HepG2 (cell line): ENCODE results near the gene ZNF771. TPM values are rescaled to one million over a fixed set of nuclear protein-coding genes. Genes with fewer than 3 reads are reported as not detected.

Source experiments
- CAMTA2 ChIP-seq: sonication (generic); formaldehyde crosslinking; IDR thresholded peaks from 2 replicates; pipeline ENCODE4 v1.4.0; 2020; ENCODE audit warnings: mild to moderate bottlenecking, missing genetic modification reagents, borderline replicate concordance
- HMG20A ChIP-seq: IDR thresholded peaks from 2 replicates; pipeline ENCODE4 v1.6.1; 2016; ENCODE audit warnings: borderline replicate concordance
- HOXA7 ChIP-seq: sonication (generic); formaldehyde crosslinking; IDR thresholded peaks from 2 replicates; pipeline ENCODE4 v1.8.1; 2022; ENCODE audit warnings: mild to moderate bottlenecking, missing genetic modification reagents, moderate library complexity
- ISX ChIP-seq: sonication (generic); formaldehyde crosslinking; conservative IDR thresholded peaks from 2 replicates; pipeline ENCODE4 v1.5.0; 2020; ENCODE audit warnings: missing genetic modification reagents
- SMAD3 ChIP-seq: sonication (generic); formaldehyde crosslinking; IDR thresholded peaks from 2 replicates; pipeline ENCODE4 v1.4.0; 2020; ENCODE audit warnings: missing genetic modification reagents
- SRSF4 ChIP-seq: fragments of 200-400 bp; formaldehyde crosslinking; IDR thresholded peaks from one replicate; pipeline ENCODE4 v1.6.1; 2018; ENCODE audit warnings: mild to moderate bottlenecking, low read depth, low read length, moderate library complexity; ENCODE audit not compliant: poor library complexity, severe bottlenecking
- SRSF9 ChIP-seq: fragments of 200-400 bp; formaldehyde crosslinking; IDR thresholded peaks from 2 replicates; pipeline ENCODE4 v1.6.1; 2018; ENCODE audit warnings: borderline replicate concordance, mild to moderate bottlenecking, low read depth, low read length; ENCODE audit not compliant: insufficient read depth, poor library complexity, severe bottlenecking
- WIZ ChIP-seq: sonication (generic); formaldehyde crosslinking; IDR thresholded peaks from 2 replicates; pipeline ENCODE4 v1.5.1; 2020; ENCODE audit warnings: mild to moderate bottlenecking, missing genetic modification reagents
- ZFP36L1 ChIP-seq: sonication (generic); formaldehyde crosslinking; IDR thresholded peaks from 2 replicates; pipeline ENCODE4 v1.8.0; 2022; ENCODE audit warnings: mild to moderate bottlenecking, missing genetic modification reagents, moderate library complexity
- ZNF160 ChIP-seq: sonication (generic); formaldehyde crosslinking; IDR thresholded peaks from 2 replicates; pipeline ENCODE4 v1.8.0; 2022; ENCODE audit warnings: mild to moderate bottlenecking, inconsistent platforms, missing genetic modification reagents
- ZNF570 ChIP-seq: sonication (generic); formaldehyde crosslinking; IDR thresholded peaks from 2 replicates; pipeline ENCODE4 v1.4.0; 2020; ENCODE audit warnings: mild to moderate bottlenecking, missing genetic modification reagents, borderline replicate concordance
- ZNF616 ChIP-seq: sonication (generic); formaldehyde crosslinking; IDR thresholded peaks from 2 replicates; pipeline ENCODE4 v1.5.0; 2020; ENCODE audit warnings: low read depth, mild to moderate bottlenecking, missing genetic modification reagents
- ZNF775 ChIP-seq: sonication (generic); formaldehyde crosslinking; IDR thresholded peaks from 2 replicates; pipeline ENCODE4 v1.4.0; 2020; ENCODE audit warnings: missing genetic modification reagents, mild to moderate bottlenecking, moderate library complexity, borderline replicate concordance
- ZSCAN25 ChIP-seq: sonication (generic); formaldehyde crosslinking; IDR thresholded peaks from 2 replicates; pipeline ENCODE4 v1.8.0; 2022; ENCODE audit warnings: mild to moderate bottlenecking, missing genetic modification reagents
- polyA plus RNA-seq, 8 experiments: library from polyadenylated mRNA; depleted of rRNA in 3 of 8; stranded (reverse) in 7 of 8; unstranded in 1 of 8; fragments of >200 nt; fragmentation: Illumina TruSeq in 4 of 8; extraction: Trizol in 4 of 8; gene quantifications; 2 replicates each; pipeline versions ENCODE4 v1.2.1 to v1.2.3, GENCODE V29; 2011 to 2016; ENCODE audit warnings: low read depth in 4 of 8, missing spikeins in 1 of 8, mixed read lengths in 1 of 8; ENCODE audit not compliant: insufficient read depth in 1 of 8
- total RNA-seq, 5 experiments: library from RNA; depleted of rRNA; stranded (reverse); fragments of >200 nt; fragmentation: Illumina TruSeq; extraction: Trizol; gene quantifications; 2 replicates each; pipeline ENCODE4 v1.2.3, GENCODE V29; 2016; ENCODE audit warnings: low read depth in 1 of 5
- TF ChIP-seq, protein P1 (sequence below): fragments of 450-650 bp; IDR thresholded peaks from 2 replicates; pipeline ENCODE4 v1.6.1; 2016
- TF ChIP-seq, protein P2 (sequence below): sonication (generic); formaldehyde crosslinking; IDR thresholded peaks from 2 replicates; pipeline ENCODE4 v1.4.0; 2020; ENCODE audit warnings: missing genetic modification reagents, mild to moderate bottlenecking, borderline replicate concordance
- TF ChIP-seq, protein P3 (sequence below), 2 experiments: sonication (generic) in 1 of 2; formaldehyde crosslinking in 1 of 2; IDR thresholded peaks; 2 replicates each; pipeline versions ENCODE4 v1.5.1 to v1.6.1; 2011 to 2020; ENCODE audit warnings: borderline replicate concordance in 1 of 2, low read depth in 1 of 2, low read length in 1 of 2, mild to moderate bottlenecking in 1 of 2, missing genetic modification reagents in 1 of 2, moderate library complexity in 1 of 2
- TF ChIP-seq, protein P4 (sequence below): sonication (generic); formaldehyde crosslinking; IDR thresholded peaks from 2 replicates; pipeline ENCODE4 v1.4.0; 2020; ENCODE audit warnings: missing genetic modification reagents, borderline replicate concordance

ZNF771 gene
- total and polyA plus RNA-seq, 2 of the 13 experiments (the other 11 are each of a cell fraction or from before 2014, with no cell fraction given), result 5.0 to 11.8 TPM

DNA sequence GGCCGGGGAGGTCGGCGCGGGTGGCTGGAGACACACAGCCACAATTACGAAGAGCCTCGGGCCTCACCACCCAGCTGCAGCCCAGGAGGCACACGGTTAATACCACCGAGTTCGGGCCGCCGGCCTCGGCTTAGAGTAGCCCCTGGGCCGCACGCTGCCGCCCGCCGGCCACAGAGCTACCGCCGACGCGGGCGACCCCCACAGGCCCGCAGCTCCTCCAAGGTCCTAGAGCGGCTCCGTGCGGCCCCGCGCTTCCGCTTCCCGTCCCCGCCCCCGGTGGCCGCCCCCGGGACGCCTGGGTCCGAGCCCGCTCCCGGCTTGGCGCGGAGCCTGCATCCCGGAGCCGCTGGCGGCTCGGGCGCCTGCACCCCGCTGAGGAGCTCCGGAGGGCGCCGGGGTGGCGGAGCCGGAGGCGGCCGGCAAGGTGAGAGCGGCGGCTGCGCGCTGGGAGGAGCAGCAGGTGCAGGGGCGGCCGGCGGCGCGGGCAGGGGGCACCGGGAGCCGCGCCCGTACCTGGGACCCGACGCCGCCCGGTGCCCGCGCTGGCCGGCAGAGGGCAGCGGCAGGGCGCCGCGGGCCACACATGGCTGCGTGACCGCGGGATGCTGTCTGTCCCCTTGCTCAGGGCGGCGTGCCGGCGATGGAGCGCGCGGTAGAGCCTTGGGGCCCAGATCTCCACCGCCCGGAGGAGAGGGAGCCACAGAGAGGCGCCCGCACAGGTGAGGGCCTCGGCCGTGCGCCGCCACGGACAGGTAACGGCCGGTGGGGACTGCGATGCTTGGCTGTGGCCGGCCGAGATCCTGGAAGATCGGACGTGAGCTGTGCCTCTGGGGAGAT lies 12.0 kb upstream of the ZNF771 start, which contains the start of gene ZNF48 (continued):
- TF ChIP-seq, protein P1, sequence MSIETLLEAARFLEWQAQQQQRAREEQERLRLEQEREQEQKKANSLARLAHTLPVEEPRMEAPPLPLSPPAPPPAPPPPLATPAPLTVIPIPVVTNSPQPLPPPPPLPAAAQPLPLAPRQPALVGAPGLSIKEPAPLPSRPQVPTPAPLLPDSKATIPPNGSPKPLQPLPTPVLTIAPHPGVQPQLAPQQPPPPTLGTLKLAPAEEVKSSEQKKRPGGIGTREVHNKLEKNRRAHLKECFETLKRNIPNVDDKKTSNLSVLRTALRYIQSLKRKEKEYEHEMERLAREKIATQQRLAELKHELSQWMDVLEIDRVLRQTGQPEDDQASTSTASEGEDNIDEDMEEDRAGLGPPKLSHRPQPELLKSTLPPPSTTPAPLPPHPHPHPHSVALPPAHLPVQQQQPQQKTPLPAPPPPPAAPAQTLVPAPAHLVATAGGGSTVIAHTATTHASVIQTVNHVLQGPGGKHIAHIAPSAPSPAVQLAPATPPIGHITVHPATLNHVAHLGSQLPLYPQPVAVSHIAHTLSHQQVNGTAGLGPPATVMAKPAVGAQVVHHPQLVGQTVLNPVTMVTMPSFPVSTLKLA, result peak; percentile 59
- TF ChIP-seq, protein P2, sequence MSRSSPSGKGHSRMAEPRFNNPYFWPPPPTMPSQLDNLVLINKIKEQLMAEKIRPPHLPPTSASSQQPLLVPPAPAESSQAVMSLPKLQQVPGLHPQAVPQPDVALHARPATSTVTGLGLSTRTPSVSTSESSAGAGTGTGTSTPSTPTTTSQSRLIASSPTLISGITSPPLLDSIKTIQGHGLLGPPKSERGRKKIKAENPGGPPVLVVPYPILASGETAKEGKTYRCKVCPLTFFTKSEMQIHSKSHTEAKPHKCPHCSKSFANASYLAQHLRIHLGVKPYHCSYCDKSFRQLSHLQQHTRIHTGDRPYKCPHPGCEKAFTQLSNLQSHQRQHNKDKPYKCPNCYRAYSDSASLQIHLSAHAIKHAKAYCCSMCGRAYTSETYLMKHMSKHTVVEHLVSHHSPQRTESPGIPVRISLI, result peak; percentile 75; the same call in 1 of the 2 replicates
- peak; percentile 58 for TF ChIP-seq SMAD3 (CRISPR knock-in tag)
- TF ChIP-seq ZNF160, result peak; percentile 50; the same call in 1 of the 2 replicates
- TF ChIP-seq WIZ (CRISPR knock-in tag), result no peak
- TF ChIP-seq CAMTA2, result peak; percentile 54; the same call in 1 of the 2 replicates
- TF ChIP-seq HOXA7 (CRISPR knock-in tag), result no peak
- TF ChIP-seq, protein P3, sequence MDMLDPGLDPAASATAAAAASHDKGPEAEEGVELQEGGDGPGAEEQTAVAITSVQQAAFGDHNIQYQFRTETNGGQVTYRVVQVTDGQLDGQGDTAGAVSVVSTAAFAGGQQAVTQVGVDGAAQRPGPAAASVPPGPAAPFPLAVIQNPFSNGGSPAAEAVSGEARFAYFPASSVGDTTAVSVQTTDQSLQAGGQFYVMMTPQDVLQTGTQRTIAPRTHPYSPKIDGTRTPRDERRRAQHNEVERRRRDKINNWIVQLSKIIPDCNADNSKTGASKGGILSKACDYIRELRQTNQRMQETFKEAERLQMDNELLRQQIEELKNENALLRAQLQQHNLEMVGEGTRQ (IDR thresholded peaks at IDR 0.05; ENCODE audit: low read depth, low read length), result no peak
- TF ChIP-seq, protein P3 (CRISPR knock-in tag; IDR thresholded peaks at IDR 0.05; ENCODE audit: borderline replicate concordance), result no peak
- no peak for TF ChIP-seq SRSF4
- TF ChIP-seq ZNF570 (CRISPR knock-in tag), result no peak
- TF ChIP-seq, protein P4, sequence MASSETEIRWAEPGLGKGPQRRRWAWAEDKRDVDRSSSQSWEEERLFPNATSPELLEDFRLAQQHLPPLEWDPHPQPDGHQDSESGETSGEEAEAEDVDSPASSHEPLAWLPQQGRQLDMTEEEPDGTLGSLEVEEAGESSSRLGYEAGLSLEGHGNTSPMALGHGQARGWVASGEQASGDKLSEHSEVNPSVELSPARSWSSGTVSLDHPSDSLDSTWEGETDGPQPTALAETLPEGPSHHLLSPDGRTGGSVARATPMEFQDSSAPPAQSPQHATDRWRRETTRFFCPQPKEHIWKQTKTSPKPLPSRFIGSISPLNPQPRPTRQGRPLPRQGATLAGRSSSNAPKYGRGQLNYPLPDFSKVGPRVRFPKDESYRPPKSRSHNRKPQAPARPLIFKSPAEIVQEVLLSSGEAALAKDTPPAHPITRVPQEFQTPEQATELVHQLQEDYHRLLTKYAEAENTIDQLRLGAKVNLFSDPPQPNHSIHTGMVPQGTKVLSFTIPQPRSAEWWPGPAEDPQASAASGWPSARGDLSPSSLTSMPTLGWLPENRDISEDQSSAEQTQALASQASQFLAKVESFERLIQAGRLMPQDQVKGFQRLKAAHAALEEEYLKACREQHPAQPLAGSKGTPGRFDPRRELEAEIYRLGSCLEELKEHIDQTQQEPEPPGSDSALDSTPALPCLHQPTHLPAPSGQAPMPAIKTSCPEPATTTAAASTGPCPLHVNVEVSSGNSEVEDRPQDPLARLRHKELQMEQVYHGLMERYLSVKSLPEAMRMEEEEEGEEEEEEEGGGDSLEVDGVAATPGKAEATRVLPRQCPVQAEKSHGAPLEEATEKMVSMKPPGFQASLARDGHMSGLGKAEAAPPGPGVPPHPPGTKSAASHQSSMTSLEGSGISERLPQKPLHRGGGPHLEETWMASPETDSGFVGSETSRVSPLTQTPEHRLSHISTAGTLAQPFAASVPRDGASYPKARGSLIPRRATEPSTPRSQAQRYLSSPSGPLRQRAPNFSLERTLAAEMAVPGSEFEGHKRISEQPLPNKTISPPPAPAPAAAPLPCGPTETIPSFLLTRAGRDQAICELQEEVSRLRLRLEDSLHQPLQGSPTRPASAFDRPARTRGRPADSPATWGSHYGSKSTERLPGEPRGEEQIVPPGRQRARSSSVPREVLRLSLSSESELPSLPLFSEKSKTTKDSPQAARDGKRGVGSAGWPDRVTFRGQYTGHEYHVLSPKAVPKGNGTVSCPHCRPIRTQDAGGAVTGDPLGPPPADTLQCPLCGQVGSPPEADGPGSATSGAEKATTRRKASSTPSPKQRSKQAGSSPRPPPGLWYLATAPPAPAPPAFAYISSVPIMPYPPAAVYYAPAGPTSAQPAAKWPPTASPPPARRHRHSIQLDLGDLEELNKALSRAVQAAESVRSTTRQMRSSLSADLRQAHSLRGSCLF (CRISPR knock-in tag), result no peak
- TF ChIP-seq ISX (CRISPR knock-in tag), result no peak
- no peak for TF ChIP-seq ZFP36L1 (CRISPR knock-in tag)
- TF ChIP-seq ZNF775 (CRISPR knock-in tag), result no peak
- no peak for TF ChIP-seq SRSF9
- TF ChIP-seq HMG20A (CRISPR knock-in tag), result no peak; the same call in 1 of the 2 replicates
- TF ChIP-seq ZNF616 (CRISPR knock-in tag), result no peak
- 0 out of 2 replicates have a peak, but pooled peaks have one; percentile 31 for TF ChIP-seq ZSCAN25
